RWPE1 (cell line): Measurements from ENCODE around the gene B4GALT6.
A peak's percentile ranks its signal among the peaks of the same experiment; 100 is the strongest.

Experiments
- CTCF ChIA-PET: fragments of 350-600 bp; sonication (Branson Sonifier 250); formaldehyde crosslinking; extraction: SDS; loops from one replicate; lab custom pipeline; 2021; lab: Yijun Ruan, JAX
- POLR2A ChIA-PET: fragments of 400-600 bp; formaldehyde crosslinking; extraction: SDS; loops from one replicate; lab custom pipeline; 2020; ENCODE audit warnings: antibody characterized with exemption; ENCODE audit not compliant: low non-redundant PET; lab: Yijun Ruan, JAX
- DNase-seq: peaks from one replicate; pipeline ENCODE4 v3.0.0; 2012; ENCODE audit warnings: low spot score
- H3K27ac ChIP-seq: fragments of 450-650 bp; 2 replicates; pipeline ENCODE4 v1.5.1; 2017
- CTCF ChIP-seq: fragments of 450-650 bp; conservative IDR thresholded peaks from 2 replicates; pipeline ENCODE4 v1.5.1; 2017; ENCODE audit warnings: low read depth, mild to moderate bottlenecking

The B4GALT6 gene

GRCh38 chr18:31683968-31684278 is 458 bp downstream of the B4GALT6 start:
- H3K27ac ChIP-seq: peak overlapping the region; percentile 88
- ChIA-PET POLR2A (interaction anchor here (0.6 kb wide), 1 partner anchor 39 kb away, joined by 4 read pairs; no protein-coding TSS in a partner anchor), CTCF (no interaction called here)
- DNase-seq: no peak
- TF ChIP-seq CTCF: no peak

GRCh38 chr18:31683106-31683505 is 1.3 kb downstream of the B4GALT6 start:
- no peak for TF ChIP-seq CTCF
- no peak for DNase-seq
- no peak overlapping the region for H3K27ac ChIP-seq
- POLR2A ChIA-PET: no interaction called here
- CTCF ChIA-PET: no interaction called here

- H3K27ac ChIP-seq: no peak overlapping the region; the same call in 1 of the 2 replicates
- CTCF ChIA-PET: interaction anchor here (0.7 kb wide), 1 partner anchor 244 kb away, joined by 6 read pairs; no protein-coding TSS in a partner anchor
- DNase-seq: no peak
- POLR2A ChIA-PET: no interaction called here
- TF ChIP-seq CTCF: peak; percentile 24
These were observed 3.4 kb downstream of the B4GALT6 start for GRCh38 chr18:31680831-31681568.

GRCh38 chr18:31680433-31680811 is 4.0 kb downstream of the B4GALT6 start:
- peak overlapping the region; percentile 66 for H3K27ac ChIP-seq
- TF ChIP-seq CTCF: no peak
- ChIA-PET POLR2A (no interaction called here), CTCF (interaction anchor here (0.7 kb wide), 1 partner anchor 243 kb away, joined by 6 read pairs; no protein-coding TSS in a partner anchor)
- DNase-seq: no peak

- ChIA-PET POLR2A (no interaction called here), CTCF (interaction anchor here (0.7 kb wide), 1 partner anchor 243 kb away, joined by 6 read pairs; no protein-coding TSS in a partner anchor)
- DNase-seq: no peak
- TF ChIP-seq CTCF: no peak
- peak overlapping the region; percentile 66 for H3K27ac ChIP-seq
These were observed 4.5 kb downstream of the B4GALT6 start for GRCh38 chr18:31679791-31680432.

- ChIA-PET CTCF (no interaction called here), POLR2A (no interaction called here)
- H3K27ac ChIP-seq: peak overlapping the region; percentile 82
- no peak for TF ChIP-seq CTCF
- DNase-seq: peak; percentile 49
These were observed 5.1 kb downstream of the B4GALT6 start for GRCh38 chr18:31679133-31679742.
